HepG2 (cell line): ENCODE data around the gene DKKL1. TPM values are rescaled to one million over a fixed set of nuclear protein-coding genes. Genes with fewer than 3 reads are reported as not detected.

Experiments
- ATAC-seq: fragments of 200-7000 bp; cut with Tn5 transposase; 3 replicates; pipeline ENCODE4 v1.9.1; 2020; ENCODE audit warnings: mild to moderate bottlenecking, moderate library complexity
- BruUV-seq: library from RNA; stranded (reverse); fragments of 400-500 nt; replicated peaks from 2 replicates; lab custom pipeline; 2021; lab: Mats Ljungman, UMichigan
- CTCF ChIA-PET: fragments of 300-600 bp; formaldehyde crosslinking; extraction: SDS; loops from one replicate; lab custom pipeline; 2021; ENCODE audit warnings: low total read pairs, inconsistent platforms, low intra/inter-chr PET ratio; lab: Yijun Ruan, JAX
- POLR2A ChIA-PET: fragments of 350-600 bp; sonication (Branson Sonifier 250); formaldehyde crosslinking; loops from one replicate; lab custom pipeline; 2020; ENCODE audit warnings: antibody characterized with exemption, inconsistent platforms; lab: Yijun Ruan, JAX
- DNase-seq: peaks from one replicate; pipeline ENCODE4 v3.0.0-alpha.2; 2015; ENCODE audit warnings: low spot score
- FAIRE-seq: peaks from 3 replicates; lab custom pipeline; 2011; peaks lifted over from hg19 to GRCh38; lab: Jason Lieb, UNC
- H2AFZ ChIP-seq: one replicate; pipeline ENCODE4 v1.6.1; 2011; ENCODE audit warnings: low read length, inconsistent platforms
- H3K27ac ChIP-seq: fragments of 300-600 bp; 3 replicates; pipeline ENCODE4 v1.8.0; 2011; ENCODE audit warnings: mixed run types, mild to moderate bottlenecking, mixed read lengths, low read length, inconsistent platforms; ENCODE audit not compliant: insufficient read depth; ENCODE audit errors: extremely low read length
- H3K27me3 ChIP-seq, 2 experiments: fragments of 200-600 bp in 1 of 2; 2 replicates in 1 of 2; 3 replicates in 1 of 2; pipeline versions ENCODE4 v1.6.0 to v1.8.0; 2011; ENCODE audit warnings: low read length in 2 of 2, mild to moderate bottlenecking in 2 of 2, moderate library complexity in 2 of 2, inconsistent platforms in 1 of 2; ENCODE audit not compliant: insufficient read depth in 2 of 2, control insufficient read depth in 1 of 2
- H3K36me3 ChIP-seq, 2 experiments: fragments of 200-600 bp in 1 of 2; replicated peaks in 1 of 2; 2 replicates in 1 of 2; 3 replicates in 1 of 2; pipeline versions ENCODE4 v1.5.1 to v1.8.0; 2011; ENCODE audit warnings: low read length in 2 of 2, inconsistent platforms in 1 of 2; ENCODE audit not compliant: insufficient read depth in 2 of 2, control insufficient read depth in 1 of 2
- H3K4me1 ChIP-seq: 2 replicates; pipeline ENCODE4 v1.5.1; 2012; ENCODE audit warnings: low read length, inconsistent platforms; ENCODE audit not compliant: insufficient read depth
- H3K4me2 ChIP-seq: 2 replicates; pipeline ENCODE4 v1.6.0; 2011; ENCODE audit warnings: low read depth, low read length, inconsistent platforms
- H3K4me3 ChIP-seq, 3 experiments: fragments of 200-600 bp in 1 of 3; sonication (generic), shearing (Covaris generic) in 1 of 3; replicated peaks in 1 of 3; 2 replicates each; pipeline ENCODE4 v1.5.1; 2011 to 2016; ENCODE audit warnings: low read length in 3 of 3, inconsistent platforms in 2 of 3, low read depth in 2 of 3, mild to moderate bottlenecking in 2 of 3, control low read depth in 1 of 3, mixed read lengths in 1 of 3; ENCODE audit not compliant: insufficient read depth in 1 of 3
- H3K79me2 ChIP-seq: one replicate; pipeline ENCODE4 v1.6.1; 2011; ENCODE audit warnings: low read length, inconsistent platforms; ENCODE audit not compliant: insufficient read depth
- H3K9ac ChIP-seq: 2 replicates; pipeline ENCODE4 v1.6.0; 2011; ENCODE audit warnings: mild to moderate bottlenecking, low read depth, low read length, inconsistent platforms; ENCODE audit not compliant: insufficient read depth
- H3K9me3 ChIP-seq: 2 replicates; pipeline ENCODE4 v1.5.1; 2012; ENCODE audit warnings: mild to moderate bottlenecking, low read length
- H4K20me1 ChIP-seq: 2 replicates; pipeline ENCODE4 v1.6.0; 2011; ENCODE audit warnings: inconsistent platforms, mild to moderate bottlenecking, low read length, moderate library complexity; ENCODE audit not compliant: insufficient read depth
- CC2D1A ChIP-seq: sonication (generic); formaldehyde crosslinking; IDR thresholded peaks from 2 replicates; pipeline ENCODE4 v1.8.1; 2023; ENCODE audit warnings: mild to moderate bottlenecking, missing genetic modification reagents
- GATAD1 ChIP-seq: IDR thresholded peaks from 2 replicates; pipeline ENCODE4 v1.6.1; 2016; ENCODE audit warnings: missing genetic modification reagents, missing compliant biosample characterization
- TCF12 ChIP-seq, 2 experiments: fragments of 450-650 bp in 1 of 2; sonication (generic) in 1 of 2; formaldehyde crosslinking in 1 of 2; IDR thresholded peaks; 2 replicates each; pipeline versions ENCODE4 v1.6.1 to v1.8.0; 2017 to 2022; ENCODE audit warnings: antibody characterized with exemption in 1 of 2, mild to moderate bottlenecking in 1 of 2, missing genetic modification reagents in 1 of 2, moderate library complexity in 1 of 2
- TRIM24 ChIP-seq: sonication (generic); formaldehyde crosslinking; IDR thresholded peaks from 2 replicates; pipeline ENCODE4 v1.8.0; 2022; ENCODE audit warnings: mild to moderate bottlenecking, missing genetic modification reagents
- ZNF160 ChIP-seq: sonication (generic); formaldehyde crosslinking; IDR thresholded peaks from 2 replicates; pipeline ENCODE4 v1.8.0; 2022; ENCODE audit warnings: mild to moderate bottlenecking, inconsistent platforms, missing genetic modification reagents
- ZNF709 ChIP-seq: sonication (generic); formaldehyde crosslinking; IDR thresholded peaks from 2 replicates; pipeline ENCODE4 v1.5.0; 2020; ENCODE audit warnings: mild to moderate bottlenecking, missing genetic modification reagents
- WGBS: methylation state at CpG from one replicate; pipeline ENCODE4 v1.1.6; 2017; ENCODE audit warnings: low lambda C conversion rate; 5-methylcytosine and 5-hydroxymethylcytosine counted together
- in situ Hi-C: cut with HindIII; loops from 2 replicates; pipeline ENCODE4 v1.10.0; 2017; ENCODE audit warnings: low pct_unique_long_range_greater_than_20kb; ENCODE audit not compliant: extremely low pct_ligation_motif_present
- intact Hi-C: fragments of 100-400 bp; cut with micrococcal nuclease; formaldehyde crosslinking; loops from one replicate; pipeline ENCODE4 v1.10.0; 2022; ENCODE audit not compliant: unreplicated experiment
- polyA plus RNA-seq, 8 experiments: library from polyadenylated mRNA; depleted of rRNA in 3 of 8; stranded (reverse) in 7 of 8; unstranded in 1 of 8; fragments of >200 nt; fragmentation: Illumina TruSeq in 4 of 8; extraction: Trizol in 4 of 8; gene quantifications; 2 replicates each; pipeline versions ENCODE4 v1.2.1 to v1.2.3, GENCODE V29; 2011 to 2016; ENCODE audit warnings: low read depth in 4 of 8, missing spikeins in 1 of 8, mixed read lengths in 1 of 8; ENCODE audit not compliant: insufficient read depth in 1 of 8
- total RNA-seq, 5 experiments: library from RNA; depleted of rRNA; stranded (reverse); fragments of >200 nt; fragmentation: Illumina TruSeq; extraction: Trizol; gene quantifications; 2 replicates each; pipeline ENCODE4 v1.2.3, GENCODE V29; 2016; ENCODE audit warnings: low read depth in 1 of 5

Gene DKKL1
- total and polyA plus RNA-seq, 2 of the 13 experiments (the other 11 are each of a cell fraction or from before 2014, with no cell fraction given): 0.30 to 0.31 TPM

DNA sequence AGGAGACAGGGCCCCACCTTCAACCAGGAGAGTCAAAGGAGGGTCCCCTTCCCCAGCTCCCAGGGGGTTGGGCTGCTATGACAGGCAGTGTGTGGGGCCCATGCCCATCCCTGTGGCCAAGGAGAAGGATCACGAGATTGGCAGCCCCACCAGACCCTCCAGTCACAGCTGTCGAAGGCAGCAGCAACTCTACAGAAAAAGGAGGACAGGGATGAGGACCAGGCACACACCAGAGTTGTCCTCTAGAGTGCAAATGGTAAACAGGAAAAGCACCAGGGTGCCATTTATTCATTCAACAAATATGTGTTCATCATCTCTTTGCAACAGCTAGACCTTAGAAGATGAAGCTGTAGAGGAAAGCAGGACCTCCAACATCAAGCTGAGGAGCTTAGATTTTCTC is 55.5 kb downstream of the DKKL1 start:
- no TSS peak for BruUV-seq
- ChIA-PET CTCF (no interaction called here), POLR2A (no interaction called here)
- Histone ChIP-seq H3K27me3 (peaks cover 13 to 86% of the 10 kb centered on the region in 2 experiments), H3K9me3 (no peaks in the 10 kb centered on the region), H3K9ac (no peak overlapping the region), H3K36me3 (no peaks in the 10 kb centered on the region), H2AFZ (no peak overlapping the region), H4K20me1 (no peaks in the 10 kb centered on the region), H3K4me2 (no peak overlapping the region), H3K4me3 (no peak overlapping the region), H3K4me1 (no peaks in the 10 kb centered on the region), H3K79me2 (no peaks in the 10 kb centered on the region), H3K27ac (no peak overlapping the region)
- 0% methylated on average over 2 of the region's 2 CpGs for WGBS
- TF ChIP-seq ZNF160 (CRISPR knock-in tag): no peak
- ATAC-seq (no peak), DNase-seq (no peak), FAIRE-seq (no peak)
- intact Hi-C loops: no loop called here
- in situ Hi-C loops: no loop called here

- H3K27ac ChIP-seq: no peak overlapping the region
- BruUV-seq: no TSS peak
- no peaks in the 10 kb centered on the region for H3K9me3 ChIP-seq
- no peaks in the 10 kb centered on the region for H3K36me3 ChIP-seq
- no peaks in the 10 kb centered on the region for H4K20me1 ChIP-seq
- intact Hi-C loops (no loop called here), in situ Hi-C loops (no loop called here)
- DNase-seq (no peak), FAIRE-seq (no peak), ATAC-seq (no peak)
- no peaks in the 10 kb centered on the region for H3K4me1 ChIP-seq
- ChIA-PET CTCF (no interaction called here), POLR2A (no interaction called here)
- H3K9ac ChIP-seq: no peak overlapping the region
- no peaks in the 10 kb centered on the region for H3K79me2 ChIP-seq
- H3K4me2 ChIP-seq: no peak overlapping the region
- no peak overlapping the region for H2AFZ ChIP-seq
- TF ChIP-seq GATAD1 (no peak), ZNF709 (no peak), CC2D1A (CRISPR knock-in tag) (no peak), TRIM24 (CRISPR knock-in tag) (no peak), TCF12 (IDR thresholded peaks at IDR 0.05) (no peak), TCF12 (CRISPR knock-in tag; IDR thresholded peaks at IDR 0.05) (no peak)
- peaks cover 14 to 82% of the 10 kb centered on the region in 2 experiments for H3K27me3 ChIP-seq
- no peak overlapping the region for H3K4me3 ChIP-seq
- 12% methylated on average over 2 of the region's 2 CpGs for WGBS
Observed at GRCh38 chr19:49420227-49420626, 56.5 kb downstream of the DKKL1 start.
